Keratinocyte (primary cell): ENCODE measurements around the gene GABRA4.

ENCODE experiments used
- EZH2 ChIP-seq: IDR thresholded peaks from one replicate; pipeline ENCODE4 v1.6.1; 2012; ENCODE audit warnings: inconsistent platforms, mild to moderate bottlenecking, low read length, moderate library complexity
- TF ChIP-seq, protein P1 (sequence below), 3 experiments: IDR thresholded peaks in 1 of 3; conservative IDR thresholded peaks in 1 of 3; optimal IDR thresholded peaks in 1 of 3; 2 replicates in 2 of 3; 3 replicates in 1 of 3; pipeline versions ENCODE3 to v1.5.1; 2011; ENCODE audit warnings: low read length in 3 of 3, mild to moderate bottlenecking in 3 of 3, moderate library complexity in 2 of 3, control low read depth in 1 of 3, inconsistent platforms in 1 of 3; ENCODE audit not compliant: insufficient read depth in 2 of 3; ENCODE audit errors: extremely low read depth in 1 of 3

DNA sequence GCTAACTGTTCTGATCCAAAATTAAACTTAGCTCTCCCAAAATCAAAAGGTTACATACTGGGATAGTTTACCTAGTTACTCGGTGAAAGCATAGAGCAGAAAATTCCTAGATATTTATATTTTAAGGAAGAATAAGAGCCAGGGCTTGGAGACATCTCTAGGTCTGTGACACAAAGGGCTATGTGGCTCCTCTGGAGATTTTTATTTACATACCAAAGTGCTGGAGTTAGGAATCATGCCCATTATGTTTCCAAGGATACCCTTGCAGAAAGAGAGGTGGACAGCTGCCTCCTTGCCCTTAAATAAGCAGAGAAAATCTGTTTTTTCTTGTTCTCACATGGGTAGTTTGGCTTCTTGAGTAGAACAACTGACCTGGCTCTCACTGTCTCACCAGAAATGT lies 93.3 kb downstream of the GABRA4 start:
- TF ChIP-seq, protein P1, sequence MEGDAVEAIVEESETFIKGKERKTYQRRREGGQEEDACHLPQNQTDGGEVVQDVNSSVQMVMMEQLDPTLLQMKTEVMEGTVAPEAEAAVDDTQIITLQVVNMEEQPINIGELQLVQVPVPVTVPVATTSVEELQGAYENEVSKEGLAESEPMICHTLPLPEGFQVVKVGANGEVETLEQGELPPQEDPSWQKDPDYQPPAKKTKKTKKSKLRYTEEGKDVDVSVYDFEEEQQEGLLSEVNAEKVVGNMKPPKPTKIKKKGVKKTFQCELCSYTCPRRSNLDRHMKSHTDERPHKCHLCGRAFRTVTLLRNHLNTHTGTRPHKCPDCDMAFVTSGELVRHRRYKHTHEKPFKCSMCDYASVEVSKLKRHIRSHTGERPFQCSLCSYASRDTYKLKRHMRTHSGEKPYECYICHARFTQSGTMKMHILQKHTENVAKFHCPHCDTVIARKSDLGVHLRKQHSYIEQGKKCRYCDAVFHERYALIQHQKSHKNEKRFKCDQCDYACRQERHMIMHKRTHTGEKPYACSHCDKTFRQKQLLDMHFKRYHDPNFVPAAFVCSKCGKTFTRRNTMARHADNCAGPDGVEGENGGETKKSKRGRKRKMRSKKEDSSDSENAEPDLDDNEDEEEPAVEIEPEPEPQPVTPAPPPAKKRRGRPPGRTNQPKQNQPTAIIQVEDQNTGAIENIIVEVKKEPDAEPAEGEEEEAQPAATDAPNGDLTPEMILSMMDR (optimal IDR thresholded peaks at IDR 0.05 in 1 of 3, IDR thresholded peaks at IDR 0.05 in 1 of 3, conservative IDR thresholded peaks at IDR 0.05 in 1 of 3; ENCODE audit: extremely low read depth in 1 of 3, insufficient read depth in 2 of 3, low read length in 3 of 3) = no peak
- TF ChIP-seq EZH2 = no peak
